H1 (cell line): Measurements from ENCODE around the gene MMP7. TPM values are rescaled to one million over a fixed set of nuclear protein-coding genes. Genes with fewer than 3 reads are reported as not detected.

Experiments used
- CHD7 ChIP-seq: fragments of 300-600 bp; sonication (generic); IDR thresholded peaks from 2 replicates; pipeline ENCODE4 v1.7.1; 2012; ENCODE audit warnings: low read length, moderate library complexity, mild to moderate bottlenecking, inconsistent platforms; ENCODE audit not compliant: insufficient replicate concordance
- HDAC2 ChIP-seq, 2 experiments: fragments of 300-600 bp in 1 of 2; sonication (generic) in 1 of 2; IDR thresholded peaks; 2 replicates each; pipeline ENCODE4 v1.6.1; 2011 to 2012; ENCODE audit warnings: low read depth in 2 of 2, low read length in 2 of 2, mild to moderate bottlenecking in 2 of 2, moderate library complexity in 2 of 2, borderline replicate concordance in 1 of 2, inconsistent platforms in 1 of 2
- RBBP5 ChIP-seq: IDR thresholded peaks from 2 replicates; pipeline ENCODE4 v1.7.1; 2012; ENCODE audit warnings: low read depth, mild to moderate bottlenecking, inconsistent platforms, low read length, moderate library complexity, borderline replicate concordance
- polyA plus RNA-seq, 7 experiments: library from polyadenylated mRNA; depleted of rRNA in 3 of 7; stranded (reverse) in 5 of 7; unstranded in 2 of 7; fragments of >200 nt in 5 of 7; fragments of 200-250 nt in 2 of 7; gene quantifications; 1 replicate in 5 of 7; 2 replicates in 1 of 7; 4 replicates in 1 of 7; pipeline versions ENCODE4 v1.2.1 to v1.2.3, GENCODE V29; 2011 to 2013; ENCODE audit warnings: missing spikeins in 2 of 7, mixed read lengths in 2 of 7
- total RNA-seq: library from RNA; stranded (reverse); fragmentation: NEBNext Ultra II Directional; extraction: Animal tissue kit (Norgen Biotek cat#: 25700); gene quantifications from 2 replicates; pipeline ENCODE4 v1.2.1, GENCODE V29; 2021

Gene MMP7
- total and polyA plus RNA-seq, 2 of the 8 experiments (the other 6 are each of a cell fraction or from before 2014, with no cell fraction given) = not detected

- TF ChIP-seq CHD7 (no peak), HDAC2 (IDR thresholded peaks at IDR 0.05; ENCODE audit: borderline replicate concordance in 1 of 2, low read depth in 2 of 2, low read length in 2 of 2) (no peak), RBBP5 (no peak)
These were observed 59.1 kb downstream of the MMP7 start (continued) for GRCh38 chr11:102471474-102471873.
